NCI-H2227 (cell line): Measurements from ENCODE around the gene IL11.
"Not testable (repeated sequence)": the region's sequence is repeated elsewhere in the genome, so short reads cannot be mapped to it uniquely, and the experiment has no call there.

Experiments used
- DNase-seq: peaks from one replicate; lab custom pipeline; 2025; ENCODE audit not compliant: unreplicated experiment; lab: John Stamatoyannopoulos, UW

The IL11 gene

DNA sequence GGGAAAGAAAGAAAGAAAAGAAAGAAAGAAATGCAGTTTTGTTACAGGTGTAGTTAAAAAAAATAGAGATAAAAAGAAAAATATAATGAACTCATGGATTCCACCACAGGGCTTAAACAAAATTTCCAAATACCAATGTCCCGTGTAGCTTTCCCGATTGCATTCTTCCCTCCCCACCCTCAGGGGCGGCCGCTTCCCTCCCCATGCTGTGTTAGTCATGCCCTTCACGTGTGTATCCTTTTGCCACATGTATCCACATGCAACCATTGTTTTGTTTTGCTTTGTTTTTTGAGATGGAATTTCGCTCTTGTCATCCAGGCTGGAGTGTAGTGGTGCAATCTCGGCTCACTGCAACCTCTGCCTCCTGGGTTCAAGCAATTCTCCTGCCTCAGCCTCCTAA is 34.2 kb downstream of the IL11 start:
- DNase-seq = no peak

DNA sequence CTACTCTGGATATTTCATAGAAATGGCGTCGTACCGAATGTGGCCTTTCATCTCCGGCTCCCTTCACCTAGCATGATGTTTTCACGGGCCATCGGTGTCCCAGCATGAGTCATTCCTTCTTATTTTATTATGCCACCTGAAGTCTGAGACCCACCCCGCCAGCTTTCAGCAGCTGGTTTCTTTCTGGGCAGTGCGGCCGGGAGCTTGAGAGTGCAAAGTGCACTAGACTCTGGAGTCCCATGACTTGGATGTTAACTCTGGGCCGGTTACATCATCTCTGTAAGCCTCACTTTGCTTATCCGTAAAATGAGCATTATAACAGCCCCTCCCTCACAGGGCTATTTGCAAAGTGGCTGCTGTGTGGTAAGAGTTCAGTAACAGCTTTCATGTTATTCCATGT is 36.4 kb downstream of the IL11 start:
- DNase-seq = no peak

DNA sequence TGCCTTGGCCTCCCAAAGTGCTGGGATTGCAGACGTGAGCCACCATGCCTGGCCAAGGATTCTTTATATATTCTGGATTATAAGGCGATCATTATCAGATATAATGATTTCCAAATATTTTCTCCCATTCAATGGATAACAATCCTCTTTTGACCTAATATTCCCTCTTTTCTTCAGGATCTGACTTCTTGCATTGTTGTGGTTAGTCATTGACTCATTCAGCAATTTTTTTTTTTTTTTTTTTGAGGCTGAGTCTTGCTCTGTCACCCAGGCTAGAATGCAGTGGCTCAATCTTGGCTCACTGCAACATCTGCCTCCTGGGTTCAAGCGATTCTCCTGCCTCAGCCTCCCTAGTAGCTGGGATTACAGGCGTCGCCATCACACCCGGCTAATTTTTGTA is 40.5 kb downstream of the IL11 start:
- not testable (repeated sequence) for DNase-seq

DNA sequence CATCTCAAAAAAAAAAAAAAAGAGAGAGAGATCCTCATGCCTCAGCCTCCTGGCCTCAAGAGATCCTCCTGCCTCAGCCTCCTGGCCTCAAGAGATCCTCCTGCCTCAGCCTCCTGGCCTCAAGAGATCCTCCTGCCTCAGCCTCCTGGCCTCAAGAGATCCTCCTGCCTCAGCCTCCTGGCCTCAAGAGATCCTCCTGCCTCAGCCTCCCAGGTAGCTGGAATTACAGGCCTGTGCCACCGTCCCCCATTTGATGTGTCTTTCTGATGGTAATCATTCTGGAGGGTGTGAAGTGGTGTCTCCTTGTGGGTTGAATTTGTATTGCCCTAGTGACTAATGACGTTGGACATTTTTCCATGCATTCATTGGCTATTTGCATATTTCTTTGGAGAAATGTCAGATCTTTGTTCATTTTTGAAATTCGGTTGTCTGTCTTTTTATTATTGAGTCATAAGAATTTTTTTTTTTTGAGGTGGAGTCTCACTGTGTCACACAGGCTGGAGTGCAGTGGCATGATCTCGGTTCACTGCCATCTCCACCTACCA is 41.4 kb downstream of the IL11 start:
- DNase-seq = not testable (repeated sequence)

DNA sequence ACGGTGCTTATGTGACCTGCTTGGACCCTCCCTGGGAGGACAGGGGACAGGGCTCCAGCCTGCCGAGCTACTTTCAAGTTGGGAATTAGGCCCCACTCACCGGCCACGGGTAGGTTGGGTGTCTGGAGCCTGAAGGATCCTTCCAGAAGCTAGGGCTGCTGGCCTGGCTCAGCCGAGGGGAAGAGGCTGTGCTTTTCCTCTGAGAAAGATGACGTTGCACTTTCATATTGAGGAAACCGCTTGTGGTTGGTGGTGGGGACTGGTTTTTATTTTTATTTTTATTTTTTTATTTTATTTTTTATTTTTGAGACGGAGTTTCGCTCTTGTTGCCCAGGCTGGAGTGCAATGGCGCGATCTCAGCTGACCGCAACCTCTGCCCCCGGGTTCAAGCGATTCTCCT is 45.1 kb downstream of the IL11 start, which contains the start of gene TMEM150B:
Gene TMEM150B (minus strand): TSS at position 170 of the 400 bp plus-strand sequence. CDS start 4,305 bp downstream, outside the sequence.
- no peak for DNase-seq

DNA sequence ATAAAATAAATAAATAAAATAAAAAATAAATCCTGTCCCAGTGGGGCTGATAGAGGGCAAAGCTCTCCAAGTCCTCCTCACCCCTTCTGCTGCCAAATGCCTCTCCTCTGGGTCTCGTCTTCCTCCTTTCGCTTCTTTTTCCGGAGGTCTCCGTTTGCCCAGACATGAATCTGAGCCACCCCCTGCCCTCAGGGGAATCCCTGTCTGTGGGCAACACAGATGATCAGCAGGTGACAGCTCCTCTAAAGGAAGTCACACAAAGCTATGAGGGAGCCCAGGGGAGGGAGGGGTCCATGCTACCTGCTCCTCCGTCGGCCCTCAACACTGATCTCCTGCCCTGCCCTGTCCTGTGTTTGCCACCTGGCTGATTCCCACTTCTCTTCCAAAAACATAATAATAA is 45.6 kb downstream of the IL11 start:
- no peak for DNase-seq

DNA sequence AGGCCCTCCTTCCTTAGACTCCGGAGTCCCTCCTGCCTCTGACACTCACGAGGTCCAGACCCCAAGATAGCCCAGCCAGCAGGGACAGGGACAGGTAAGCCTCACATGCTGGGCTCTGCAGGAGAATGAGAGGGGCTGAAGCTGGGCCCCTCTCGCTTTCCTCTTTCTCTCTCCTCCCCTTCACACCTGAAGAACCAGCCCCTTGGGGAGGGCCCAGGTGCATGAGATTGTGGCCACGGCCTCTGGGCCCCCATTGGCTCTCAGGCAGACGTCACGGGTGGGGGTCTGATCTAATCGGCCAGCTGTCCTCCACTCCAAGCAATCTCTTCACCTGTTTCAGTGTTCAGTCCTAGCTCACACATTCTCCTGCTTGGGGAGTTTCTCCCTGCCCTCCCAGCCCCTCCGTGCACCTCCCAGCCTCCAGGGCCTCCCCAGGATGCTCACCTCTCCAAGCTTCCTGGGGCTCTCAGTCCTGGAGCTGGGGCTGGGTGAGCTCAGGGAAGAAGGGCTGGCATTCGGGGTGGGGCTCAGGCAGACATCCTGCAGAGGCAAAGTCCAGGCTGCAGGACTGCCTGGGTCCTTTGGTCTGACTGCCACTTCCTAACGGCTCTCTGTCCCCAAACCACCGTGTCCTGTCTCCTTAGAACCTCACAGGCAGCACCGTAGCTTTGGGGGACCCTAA is 47.9 kb downstream of the IL11 start:
- no peak for DNase-seq

DNA sequence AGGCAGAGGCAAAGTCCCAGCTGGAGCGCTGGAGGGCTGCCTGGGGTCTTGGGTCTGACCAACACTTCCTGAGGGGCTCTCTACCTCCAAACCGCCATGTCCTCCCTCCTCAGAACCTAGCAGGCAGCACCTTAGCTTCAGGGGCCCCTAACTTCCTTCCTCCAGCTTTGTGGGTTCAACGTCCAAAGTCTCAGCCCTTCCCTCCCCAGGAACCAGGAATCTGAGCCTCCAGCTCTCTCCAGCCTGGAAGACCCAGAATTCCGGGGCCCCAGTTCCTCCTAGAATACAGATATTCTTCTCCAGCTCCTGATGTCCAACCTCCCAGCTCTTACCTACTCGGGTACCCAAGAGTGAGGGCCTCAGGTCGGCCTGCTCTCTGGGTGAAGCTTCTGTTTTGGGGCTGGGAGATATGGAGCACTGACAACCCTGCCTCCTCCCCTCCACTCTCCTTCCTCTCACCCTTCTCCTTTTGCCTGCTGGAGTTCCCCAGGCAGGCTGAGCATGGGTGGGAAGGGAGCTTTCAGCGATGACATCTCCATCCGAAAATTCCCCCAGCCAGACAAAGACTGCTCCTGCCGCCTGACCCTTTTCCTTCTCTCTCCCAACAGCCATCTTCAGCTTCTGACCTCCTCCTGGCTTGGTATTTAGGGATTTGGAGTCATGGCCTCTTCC is 48.7 kb downstream of the IL11 start:
- DNase-seq = no peak

DNA sequence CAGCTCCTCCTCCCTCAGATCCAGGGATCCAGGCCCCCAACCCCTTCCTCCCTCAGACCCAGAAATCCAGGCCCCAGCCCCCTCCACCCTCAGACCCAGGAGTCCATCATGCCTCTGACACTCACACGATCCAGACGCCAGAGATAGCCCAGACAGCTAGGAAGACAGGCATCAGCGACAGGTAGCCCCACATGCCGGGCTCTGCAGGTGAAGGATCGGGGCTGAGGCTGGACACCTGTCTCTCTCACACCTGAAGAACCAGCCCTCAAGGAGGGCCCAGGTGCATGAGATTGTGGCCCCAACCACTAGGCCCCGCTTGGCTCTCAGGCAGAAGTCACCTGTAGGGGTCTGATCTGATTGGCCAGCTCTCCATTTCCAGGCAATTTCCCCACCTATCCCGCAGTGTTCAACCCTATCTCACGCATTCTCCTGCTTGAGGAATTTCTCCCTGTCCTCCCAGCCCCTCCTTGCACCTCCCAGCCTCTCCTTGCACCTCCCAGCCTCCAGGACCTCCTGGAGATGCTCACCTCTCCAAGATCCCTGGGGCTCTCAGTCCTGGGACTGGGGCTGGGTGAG is 49.3 kb downstream of the IL11 start:
- DNase-seq = no peak

DNA sequence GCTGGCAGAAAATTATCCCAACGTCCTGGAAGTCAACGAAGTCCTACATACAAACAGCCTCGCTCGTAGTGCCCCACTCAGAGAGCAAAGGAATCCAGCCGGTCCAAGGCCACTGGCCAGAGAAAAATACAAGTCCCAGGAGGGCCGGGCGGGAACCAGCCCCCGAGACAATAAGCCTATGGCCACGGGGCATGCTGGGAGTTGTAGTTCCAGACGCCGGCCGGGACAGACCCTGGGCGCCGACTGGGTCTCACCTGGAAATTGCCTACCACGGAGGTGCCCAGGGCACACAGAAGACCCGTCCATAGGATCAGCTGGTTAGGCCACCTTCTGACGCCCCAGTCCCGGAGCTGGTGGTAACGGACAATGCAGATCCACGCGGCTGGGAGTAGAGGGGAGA is 50.5 kb downstream of the IL11 start:
- peak; percentile 93 for DNase-seq

DNA sequence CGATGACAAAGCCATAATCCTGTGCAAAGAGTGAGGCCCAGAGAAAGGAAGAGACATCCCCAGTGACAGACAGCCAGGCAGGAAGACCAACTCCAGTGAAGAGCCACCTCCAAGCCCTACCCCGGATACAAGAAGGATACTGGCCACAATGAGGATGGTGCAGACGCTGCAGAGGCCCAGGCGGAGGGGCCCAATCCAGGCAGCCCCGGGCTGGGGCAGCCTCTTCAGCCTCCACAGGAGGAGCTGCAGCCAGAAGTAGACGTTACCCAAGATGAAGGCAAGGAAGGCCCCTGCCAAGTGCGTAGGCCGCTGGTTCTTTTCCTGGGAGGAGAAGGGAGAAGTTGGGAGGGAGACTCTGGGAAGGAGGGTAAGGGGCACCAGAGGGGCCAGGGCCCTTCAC is 53.6 kb downstream of the IL11 start:
- no peak for DNase-seq

DNA sequence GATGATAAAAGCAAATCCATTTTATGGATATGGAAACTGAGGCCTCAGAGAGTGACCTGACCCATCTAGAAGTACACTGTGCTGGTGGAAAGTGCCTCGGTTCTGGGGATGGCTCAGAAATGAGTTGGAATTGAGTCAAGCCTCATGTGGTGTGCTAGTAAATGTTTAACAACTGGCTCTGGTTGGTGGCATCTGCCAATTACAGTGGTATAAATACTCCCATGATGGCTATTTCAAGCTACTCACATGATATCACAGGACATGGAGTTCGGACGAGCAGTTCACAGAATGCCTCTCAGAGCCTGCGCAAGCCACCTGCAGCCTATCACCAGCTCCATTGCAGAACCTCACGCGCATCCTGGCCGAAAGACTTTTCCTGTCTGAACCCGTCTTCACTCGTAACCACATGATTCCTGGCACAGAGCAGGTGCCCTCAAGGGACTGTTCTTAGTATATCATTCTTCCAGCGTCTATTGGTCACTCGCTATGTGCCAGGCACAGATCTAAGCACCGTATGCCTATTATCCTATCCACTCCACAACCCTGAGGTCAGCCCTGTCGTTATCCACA is 54.2 kb downstream of the IL11 start:
- no peak for DNase-seq

DNA sequence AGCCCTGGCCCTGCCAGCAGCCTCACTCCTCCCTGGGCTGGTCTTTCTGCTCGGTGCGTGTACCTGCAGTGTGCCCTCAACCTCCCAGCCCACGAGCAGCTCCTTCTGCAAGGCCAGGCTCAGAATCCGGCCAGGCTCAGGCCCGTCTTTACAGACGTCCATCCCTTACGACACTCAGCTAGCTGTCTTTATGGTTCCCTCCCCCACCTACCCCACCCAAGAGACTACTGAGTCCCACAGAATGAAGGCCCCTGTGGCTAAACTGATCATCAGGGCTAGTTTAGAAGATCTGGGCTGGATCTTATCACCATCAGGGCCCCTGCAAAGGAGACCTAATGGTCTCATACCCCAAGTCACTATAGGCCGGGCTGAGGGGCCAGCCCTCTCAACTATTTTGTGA is 55.9 kb downstream of the IL11 start:
- DNase-seq = no peak
